IMR-90 (cell line): ENCODE measurements around the gene SCGB1D1. TPM values are rescaled to one million over a fixed set of nuclear protein-coding genes. Genes with fewer than 3 reads are reported as not detected.

Experiments used
- ATAC-seq: fragments of 200-7000 bp; cut with Tn5 transposase; 2 replicates; pipeline ENCODE4 v1.9.1; 2020; ENCODE audit warnings: low read depth, mild to moderate bottlenecking, moderate library complexity
- BruUV-seq: library from RNA; stranded (reverse); fragments of 400-500 nt; replicated peaks from 2 replicates; lab custom pipeline; 2021; lab: Mats Ljungman, UMichigan
- CTCF ChIA-PET: fragments of 300-600 bp; formaldehyde crosslinking; extraction: SDS; loops from one replicate; lab custom pipeline; 2021; ENCODE audit warnings: antibody characterized with exemption; lab: Yijun Ruan, JAX
- POLR2A ChIA-PET: fragments of 300-600 bp; sonication (Branson Sonifier 250); formaldehyde crosslinking; loops from one replicate; lab custom pipeline; 2022; ENCODE audit warnings: antibody characterized with exemption; ENCODE audit not compliant: unreplicated experiment; lab: Charles Lee
- DNase-seq: peaks from one replicate; pipeline ENCODE4 v3.0.0; 2013
- H2AFZ ChIP-seq: replicated peaks from 2 replicates; pipeline ENCODE3; 2013; ENCODE audit warnings: low read length, mild to moderate bottlenecking; ENCODE audit not compliant: poor library complexity
- H2AK5ac ChIP-seq: 2 replicates; pipeline ENCODE4 v1.6.1; 2013; ENCODE audit warnings: low read depth, low read length, inconsistent platforms
- H2AK9ac ChIP-seq: replicated peaks from 2 replicates; pipeline ENCODE3; 2013; ENCODE audit warnings: mild to moderate bottlenecking, low read depth, low read length, moderate library complexity; ENCODE audit not compliant: poor library complexity
- H2BK120ac ChIP-seq: 2 replicates; pipeline ENCODE4 v1.6.1; 2013; ENCODE audit warnings: low read depth, low read length, inconsistent platforms
- H2BK15ac ChIP-seq: 3 replicates; pipeline ENCODE4 v1.6.1; 2013; ENCODE audit warnings: low read depth, low read length, inconsistent platforms
- H2BK20ac ChIP-seq: 2 replicates; pipeline ENCODE4 v1.6.1; 2013; ENCODE audit warnings: low read depth, mild to moderate bottlenecking, inconsistent platforms, low read length, moderate library complexity
- H2BK5ac ChIP-seq: 2 replicates; pipeline ENCODE4 v1.6.1; 2013; ENCODE audit warnings: mild to moderate bottlenecking, low read depth, low read length, inconsistent platforms; ENCODE audit not compliant: poor library complexity, severe bottlenecking
- H3K14ac ChIP-seq: replicated peaks from 2 replicates; pipeline ENCODE4 v1.6.1; 2013; ENCODE audit warnings: low read depth, low read length, inconsistent platforms
- H3K18ac ChIP-seq: 2 replicates; pipeline ENCODE4 v1.6.1; 2013; ENCODE audit warnings: low read depth, low read length, control low read depth
- H3K23ac ChIP-seq: 2 replicates; pipeline ENCODE4 v1.6.1; 2013; ENCODE audit warnings: low read depth, low read length, inconsistent platforms
- H3K27ac ChIP-seq: 2 replicates; pipeline ENCODE4 v1.5.1; 2013; ENCODE audit warnings: mild to moderate bottlenecking, control low read depth, low read length; ENCODE audit not compliant: insufficient read depth
- H3K27me3 ChIP-seq: 2 replicates; pipeline ENCODE4 v1.6.1; 2013; ENCODE audit warnings: low read length; ENCODE audit not compliant: control insufficient read depth, insufficient read depth
- H3K36me3 ChIP-seq: 2 replicates; pipeline ENCODE4 v1.6.1; 2013; ENCODE audit warnings: low read length, mixed read lengths; ENCODE audit not compliant: control insufficient read depth, insufficient read depth
- H3K4ac ChIP-seq: 2 replicates; pipeline ENCODE4 v1.6.1; 2013; ENCODE audit warnings: low read depth, low read length, inconsistent platforms
- H3K4me1 ChIP-seq: 2 replicates; pipeline ENCODE4 v1.6.1; 2013; ENCODE audit warnings: low read length, mixed read lengths; ENCODE audit not compliant: control insufficient read depth, insufficient read depth
- H3K4me2 ChIP-seq: 2 replicates; pipeline ENCODE4 v1.6.1; 2013; ENCODE audit warnings: low read depth, mild to moderate bottlenecking, control low read depth, low read length, moderate library complexity
- H3K4me3 ChIP-seq: 2 replicates; pipeline ENCODE4 v1.5.1; 2013; ENCODE audit warnings: low read depth, mild to moderate bottlenecking, control low read depth, low read length, moderate library complexity; ENCODE audit not compliant: insufficient read depth
- H3K56ac ChIP-seq: 2 replicates; pipeline ENCODE4 v1.6.1; 2013; ENCODE audit warnings: low read length, inconsistent platforms; ENCODE audit not compliant: insufficient read depth; ENCODE audit errors: extremely low read depth
- H3K79me1 ChIP-seq, 2 experiments: 2 replicates each; pipeline ENCODE4 v1.6.1; 2013; ENCODE audit warnings: low read length in 2 of 2, inconsistent platforms in 1 of 2, low read depth in 1 of 2
- H3K9ac ChIP-seq: 2 replicates; pipeline ENCODE4 v1.6.1; 2013; ENCODE audit warnings: low read depth, low read length, control low read depth
- H3K9me1 ChIP-seq: 2 replicates; pipeline ENCODE4 v1.6.1; 2013; ENCODE audit warnings: low read length, inconsistent platforms; ENCODE audit not compliant: insufficient read depth
- H3K9me3 ChIP-seq: 2 replicates; pipeline ENCODE4 v1.6.1; 2013; ENCODE audit warnings: low read length; ENCODE audit not compliant: control insufficient read depth, insufficient read depth
- H4K20me1 ChIP-seq: 2 replicates; pipeline ENCODE4 v1.6.1; 2013; ENCODE audit warnings: low read length, inconsistent platforms; ENCODE audit not compliant: insufficient read depth
- H4K5ac ChIP-seq: 2 replicates; pipeline ENCODE4 v1.6.1; 2013; ENCODE audit warnings: mild to moderate bottlenecking, low read depth, low read length, control low read depth
- H4K8ac ChIP-seq, 2 experiments: 2 replicates each; pipeline ENCODE4 v1.6.1; 2013; ENCODE audit warnings: low read depth in 2 of 2, low read length in 2 of 2, control low read depth in 1 of 2, inconsistent platforms in 1 of 2
- H4K91ac ChIP-seq: 2 replicates; pipeline ENCODE4 v1.6.1; 2013; ENCODE audit warnings: low read depth, low read length, inconsistent platforms; ENCODE audit not compliant: insufficient read depth
- BHLHE40 ChIP-seq: fragments of 150-350 bp; IDR thresholded peaks from 2 replicates; pipeline ENCODE4 v1.6.1; 2016; ENCODE audit warnings: mild to moderate bottlenecking, low read depth, low read length
- CEBPB ChIP-seq: IDR thresholded peaks from 2 replicates; pipeline ENCODE4 v1.6.1; 2012; ENCODE audit warnings: low read depth, low read length, improper control_type of control experiment
- MAFK ChIP-seq: IDR thresholded peaks from 2 replicates; pipeline ENCODE4 v1.6.1; 2012; ENCODE audit warnings: low read depth, low read length, improper control_type of control experiment
- MXI1 ChIP-seq: IDR thresholded peaks from 2 replicates; pipeline ENCODE4 v1.6.1; 2012; ENCODE audit warnings: low read depth, mild to moderate bottlenecking, low read length, moderate library complexity, borderline replicate concordance
- NFE2L2 ChIP-seq: fragments of 150-350 bp; IDR thresholded peaks from 2 replicates; pipeline ENCODE4 v1.6.1; 2016; ENCODE audit warnings: low read depth, mild to moderate bottlenecking, low read length
- POLR2A ChIP-seq: IDR thresholded peaks from 2 replicates; pipeline ENCODE4 v1.6.1; 2012; ENCODE audit warnings: mild to moderate bottlenecking, low read depth, low read length
- RCOR1 ChIP-seq: IDR thresholded peaks from 2 replicates; pipeline ENCODE4 v1.6.1; 2012; ENCODE audit warnings: mild to moderate bottlenecking, low read length, improper control_type of control experiment; ENCODE audit not compliant: insufficient replicate concordance
- WGBS, 2 experiments: methylation state at CpG; one replicate each; pipeline versions ENCODE4 v1.1.5 to v1.1.7; 2013; ENCODE audit warnings: missing lambda C conversion rate in 2 of 2; ENCODE audit not compliant: insufficient read length in 1 of 2; ENCODE audit errors: extremely low coverage in 2 of 2; 5-methylcytosine and 5-hydroxymethylcytosine counted together
- dilution Hi-C: fragments of 300-500 bp; cut with HindIII; formaldehyde crosslinking; loops from one replicate; pipeline ENCODE4 v1.14.3; 2018; ENCODE audit warnings: low sequenced_read_pairs; ENCODE audit not compliant: unreplicated experiment
- in situ Hi-C: fragments of 300-500 bp; cut with MboI; formaldehyde crosslinking; loops from 3 replicates; pipeline ENCODE4 v1.14.3; 2019; ENCODE audit warnings: low sequenced_read_pairs, inconsistent platforms, mixed read lengths
- intact Hi-C: fragments of 100-400 bp; cut with micrococcal nuclease; formaldehyde crosslinking; loops from 2 replicates; pipeline ENCODE4 v1.10.0; 2022
- polyA plus RNA-seq, 3 experiments: library from polyadenylated mRNA; depleted of rRNA; stranded (reverse); fragments of >200 nt; gene quantifications; 2 replicates each; pipeline ENCODE4 v1.2.3, GENCODE V29; 2012; ENCODE audit warnings: low replicate concordance in 1 of 3
- total RNA-seq: library from RNA; depleted of rRNA; stranded (reverse); fragments of >200 nt; gene quantifications from 2 replicates; pipeline ENCODE4 v1.2.3, GENCODE V29; 2012
- TF ChIP-seq, protein P1 (sequence below): conservative IDR thresholded peaks from 2 replicates; pipeline ENCODE4 v1.5.1; 2012; ENCODE audit warnings: mild to moderate bottlenecking, low read depth, low read length, improper control_type of control experiment
- TF ChIP-seq, protein P2 (sequence below): fragments of 150-350 bp; IDR thresholded peaks from 2 replicates; pipeline ENCODE4 v1.6.1; 2017; ENCODE audit warnings: mild to moderate bottlenecking, antibody characterized with exemption, low read length, low read depth
- TF ChIP-seq, protein P3 (sequence below): fragments of 150-350 bp; IDR thresholded peaks from 2 replicates; pipeline ENCODE4 v1.6.1; 2016; ENCODE audit warnings: low read depth, mild to moderate bottlenecking, low read length, moderate library complexity, borderline replicate concordance

Gene SCGB1D1
- total and polyA plus RNA-seq, 2 of the 4 experiments (the other 2 are of a cell fraction): not detected

DNA sequence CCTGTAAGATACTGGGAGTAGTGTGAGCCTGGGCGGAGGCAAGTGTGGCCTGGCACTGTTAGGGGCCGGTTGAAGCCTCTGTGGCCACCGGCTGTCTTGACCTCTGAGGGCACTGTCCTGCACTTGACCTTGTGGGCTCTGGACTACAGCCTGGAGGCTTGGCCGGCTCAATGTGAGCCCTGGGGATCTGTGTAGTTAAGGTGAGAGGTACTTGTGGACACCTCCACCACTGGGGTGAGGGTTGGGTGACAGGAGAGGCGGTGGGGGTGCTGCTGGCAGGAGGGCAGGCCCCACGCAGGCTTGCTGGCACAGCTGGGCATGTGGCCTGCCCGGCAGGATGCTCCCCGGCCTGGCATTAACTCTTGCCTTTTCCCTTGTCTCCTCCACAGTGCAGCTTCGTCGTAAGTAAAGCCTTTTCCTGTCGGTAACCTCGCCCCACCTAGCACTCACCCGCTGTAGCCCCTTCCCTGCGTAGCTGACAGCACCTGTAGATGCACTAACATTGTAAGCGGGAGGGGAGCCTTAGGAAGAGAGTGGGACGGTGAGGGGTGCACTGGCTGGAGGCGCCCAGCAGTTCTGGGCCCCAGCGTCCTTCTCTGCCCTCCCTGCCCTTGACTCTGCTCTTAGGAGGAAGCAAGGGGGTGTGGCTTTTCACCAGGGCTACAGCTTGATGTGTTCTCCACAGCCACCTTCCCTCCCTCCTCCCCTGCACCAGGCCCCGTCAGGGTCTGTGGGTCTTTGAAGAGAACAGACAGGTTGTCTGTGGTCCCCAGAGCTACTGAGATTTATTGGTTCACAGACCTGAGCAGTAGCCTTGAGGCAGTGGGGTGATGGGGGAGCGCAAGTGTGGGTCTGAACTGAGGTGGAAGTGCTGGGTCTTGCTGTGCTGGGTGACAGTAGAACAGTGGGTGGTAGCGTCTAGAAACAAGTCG lies 48.6 kb upstream of the SCGB1D1 start:
- no peak overlapping the region for H2BK15ac ChIP-seq
- WGBS, 2 experiments: 82% methylated on average over 8 of the region's 22 CpGs; no CpG with 5 or more reads in 1 of the 2 experiments
- in situ Hi-C loops: no loop called here

More for the DNA sequence above, 48.6 kb upstream of the SCGB1D1 start:
- Histone ChIP-seq H2BK5ac (no peak overlapping the region), H4K20me1 (no peaks in the 10 kb centered on the region; the same call in 1 of the 2 replicates), H3K14ac (no peak overlapping the region), H4K91ac (no peak overlapping the region), H3K4me3 (no peak overlapping the region), H3K18ac (no peak overlapping the region), H2AK9ac (no peak overlapping the region), H3K9me1 (peaks cover 6% of the 10 kb centered on the region; the same call in 1 of the 2 replicates), H2BK20ac (no peak overlapping the region), H3K4me1 (no peaks in the 10 kb centered on the region), H3K4ac (no peak overlapping the region), H2AFZ (no peak overlapping the region), H3K9ac (no peak overlapping the region), H3K56ac (no peak overlapping the region), H3K79me1 (peaks cover 13 to 27% of the 10 kb centered on the region in 2 experiments), H3K27ac (no peak overlapping the region), H4K5ac (no peak overlapping the region), H2BK120ac (no peak overlapping the region), H3K27me3 (no peaks in the 10 kb centered on the region), H4K8ac (no peak overlapping the region), H3K23ac (no peak overlapping the region), H3K36me3 (peaks cover 44% of the 10 kb centered on the region), H2AK5ac (no peak overlapping the region), H3K9me3 (no peaks in the 10 kb centered on the region), H3K4me2 (no peak overlapping the region)
- intact Hi-C loops: no loop called here
- dilution Hi-C loops: no loop called here
- no peak for TF ChIP-seq MXI1
- TF ChIP-seq, protein P1, sequence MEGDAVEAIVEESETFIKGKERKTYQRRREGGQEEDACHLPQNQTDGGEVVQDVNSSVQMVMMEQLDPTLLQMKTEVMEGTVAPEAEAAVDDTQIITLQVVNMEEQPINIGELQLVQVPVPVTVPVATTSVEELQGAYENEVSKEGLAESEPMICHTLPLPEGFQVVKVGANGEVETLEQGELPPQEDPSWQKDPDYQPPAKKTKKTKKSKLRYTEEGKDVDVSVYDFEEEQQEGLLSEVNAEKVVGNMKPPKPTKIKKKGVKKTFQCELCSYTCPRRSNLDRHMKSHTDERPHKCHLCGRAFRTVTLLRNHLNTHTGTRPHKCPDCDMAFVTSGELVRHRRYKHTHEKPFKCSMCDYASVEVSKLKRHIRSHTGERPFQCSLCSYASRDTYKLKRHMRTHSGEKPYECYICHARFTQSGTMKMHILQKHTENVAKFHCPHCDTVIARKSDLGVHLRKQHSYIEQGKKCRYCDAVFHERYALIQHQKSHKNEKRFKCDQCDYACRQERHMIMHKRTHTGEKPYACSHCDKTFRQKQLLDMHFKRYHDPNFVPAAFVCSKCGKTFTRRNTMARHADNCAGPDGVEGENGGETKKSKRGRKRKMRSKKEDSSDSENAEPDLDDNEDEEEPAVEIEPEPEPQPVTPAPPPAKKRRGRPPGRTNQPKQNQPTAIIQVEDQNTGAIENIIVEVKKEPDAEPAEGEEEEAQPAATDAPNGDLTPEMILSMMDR: no peak
- TF ChIP-seq NFE2L2: no peak
- no peak for TF ChIP-seq RCOR1
- no peak for TF ChIP-seq BHLHE40
- no peak for TF ChIP-seq CEBPB
- no peak for TF ChIP-seq MAFK
- TF ChIP-seq, protein P2, sequence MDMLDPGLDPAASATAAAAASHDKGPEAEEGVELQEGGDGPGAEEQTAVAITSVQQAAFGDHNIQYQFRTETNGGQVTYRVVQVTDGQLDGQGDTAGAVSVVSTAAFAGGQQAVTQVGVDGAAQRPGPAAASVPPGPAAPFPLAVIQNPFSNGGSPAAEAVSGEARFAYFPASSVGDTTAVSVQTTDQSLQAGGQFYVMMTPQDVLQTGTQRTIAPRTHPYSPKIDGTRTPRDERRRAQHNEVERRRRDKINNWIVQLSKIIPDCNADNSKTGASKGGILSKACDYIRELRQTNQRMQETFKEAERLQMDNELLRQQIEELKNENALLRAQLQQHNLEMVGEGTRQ: no peak
- TF ChIP-seq POLR2A: no peak
- TF ChIP-seq, protein P3, sequence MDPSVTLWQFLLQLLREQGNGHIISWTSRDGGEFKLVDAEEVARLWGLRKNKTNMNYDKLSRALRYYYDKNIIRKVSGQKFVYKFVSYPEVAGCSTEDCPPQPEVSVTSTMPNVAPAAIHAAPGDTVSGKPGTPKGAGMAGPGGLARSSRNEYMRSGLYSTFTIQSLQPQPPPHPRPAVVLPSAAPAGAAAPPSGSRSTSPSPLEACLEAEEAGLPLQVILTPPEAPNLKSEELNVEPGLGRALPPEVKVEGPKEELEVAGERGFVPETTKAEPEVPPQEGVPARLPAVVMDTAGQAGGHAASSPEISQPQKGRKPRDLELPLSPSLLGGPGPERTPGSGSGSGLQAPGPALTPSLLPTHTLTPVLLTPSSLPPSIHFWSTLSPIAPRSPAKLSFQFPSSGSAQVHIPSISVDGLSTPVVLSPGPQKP: no peak
- no peak for ATAC-seq
- POLR2A ChIA-PET: no interaction called here
- no peak for DNase-seq
- no TSS peak for BruUV-seq
- CTCF ChIA-PET: no interaction called here
